Osteocyte (in vitro differentiated cells): ENCODE data around the gene TSC22D2. TPM values are rescaled to one million over a fixed set of nuclear protein-coding genes. Genes with fewer than 3 reads are reported as not detected.

Experiments
- DNase-seq: peaks from one replicate; pipeline ENCODE4 v3.0.0; 2021; ENCODE audit warnings: mixed read lengths; ENCODE audit not compliant: unreplicated experiment; ENCODE audit errors: extremely low spot score
- H3K27ac Mint-ChIP-seq: one replicate; pipeline ENCODE4 v1.8.0; 2021; ENCODE audit warnings: mild to moderate bottlenecking, mixed read lengths; ENCODE audit not compliant: unreplicated experiment
- H3K27me3 Mint-ChIP-seq: one replicate; pipeline ENCODE4 v1.8.0; 2021; ENCODE audit warnings: mixed read lengths; ENCODE audit not compliant: unreplicated experiment
- H3K36me3 Mint-ChIP-seq: one replicate; pipeline ENCODE4 v1.8.0; 2021; ENCODE audit warnings: mixed read lengths; ENCODE audit not compliant: unreplicated experiment
- H3K4me1 Mint-ChIP-seq: one replicate; pipeline ENCODE4 v1.8.0; 2021; ENCODE audit warnings: mixed read lengths; ENCODE audit not compliant: unreplicated experiment
- H3K4me3 Mint-ChIP-seq: one replicate; pipeline ENCODE4 v1.8.0; 2021; ENCODE audit warnings: mild to moderate bottlenecking, moderate library complexity, mixed read lengths; ENCODE audit not compliant: unreplicated experiment
- H3K9me3 Mint-ChIP-seq: one replicate; pipeline ENCODE4 v1.8.0; 2021; ENCODE audit warnings: mixed read lengths; ENCODE audit not compliant: unreplicated experiment
- total RNA-seq: library from RNA; stranded (reverse); gene quantifications from 2 replicates; pipeline ENCODE4 v1.2.1, GENCODE V29; 2021
- TF ChIP-seq, protein P1 (sequence below): fragments of 200-600 bp; sonication (generic); IDR thresholded peaks from 2 replicates; pipeline ENCODE4 v1.5.0; 2021; ENCODE audit warnings: antibody characterized with exemption, mild to moderate bottlenecking, moderate library complexity

The TSC22D2 gene
- total RNA-seq, 1 donor from 2014 or later: 51.3 TPM

- H3K27ac Mint-ChIP-seq: peak overlapping the region; percentile 39
- TF ChIP-seq, protein P1, sequence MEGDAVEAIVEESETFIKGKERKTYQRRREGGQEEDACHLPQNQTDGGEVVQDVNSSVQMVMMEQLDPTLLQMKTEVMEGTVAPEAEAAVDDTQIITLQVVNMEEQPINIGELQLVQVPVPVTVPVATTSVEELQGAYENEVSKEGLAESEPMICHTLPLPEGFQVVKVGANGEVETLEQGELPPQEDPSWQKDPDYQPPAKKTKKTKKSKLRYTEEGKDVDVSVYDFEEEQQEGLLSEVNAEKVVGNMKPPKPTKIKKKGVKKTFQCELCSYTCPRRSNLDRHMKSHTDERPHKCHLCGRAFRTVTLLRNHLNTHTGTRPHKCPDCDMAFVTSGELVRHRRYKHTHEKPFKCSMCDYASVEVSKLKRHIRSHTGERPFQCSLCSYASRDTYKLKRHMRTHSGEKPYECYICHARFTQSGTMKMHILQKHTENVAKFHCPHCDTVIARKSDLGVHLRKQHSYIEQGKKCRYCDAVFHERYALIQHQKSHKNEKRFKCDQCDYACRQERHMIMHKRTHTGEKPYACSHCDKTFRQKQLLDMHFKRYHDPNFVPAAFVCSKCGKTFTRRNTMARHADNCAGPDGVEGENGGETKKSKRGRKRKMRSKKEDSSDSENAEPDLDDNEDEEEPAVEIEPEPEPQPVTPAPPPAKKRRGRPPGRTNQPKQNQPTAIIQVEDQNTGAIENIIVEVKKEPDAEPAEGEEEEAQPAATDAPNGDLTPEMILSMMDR: no peak
- peaks cover 27% of the 10 kb centered on the region for H3K36me3 Mint-ChIP-seq
- H3K9me3 Mint-ChIP-seq: no peaks in the 10 kb centered on the region
- H3K4me1 Mint-ChIP-seq: peaks cover 66% of the 10 kb centered on the region
- H3K4me3 Mint-ChIP-seq: no peak overlapping the region
- H3K27me3 Mint-ChIP-seq: no peaks in the 10 kb centered on the region
- no peak for DNase-seq
Measured at GRCh38 chr3:150446470-150446977, 38.4 kb downstream of the TSC22D2 start.

DNA sequence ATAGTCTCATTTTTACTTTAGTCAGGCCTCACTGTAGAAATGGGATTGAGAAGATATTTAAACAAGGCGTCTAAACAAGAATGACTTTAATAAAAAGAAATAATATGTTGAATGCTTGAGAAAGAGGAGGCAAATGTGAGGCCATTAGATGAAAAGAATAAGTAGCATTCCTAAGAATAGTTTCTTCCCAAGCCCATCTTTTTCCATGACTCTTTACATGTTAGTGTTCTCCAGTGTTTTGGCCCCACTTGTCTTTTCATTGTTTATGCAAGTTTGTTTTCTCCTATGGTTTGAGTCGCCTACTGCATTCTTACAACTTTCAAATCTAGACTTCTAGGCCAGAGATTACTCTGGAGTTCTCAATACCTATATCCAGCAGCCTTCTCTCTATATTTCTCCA is 39.0 kb downstream of the TSC22D2 start:
- H3K9me3 Mint-ChIP-seq: no peaks in the 10 kb centered on the region
- H3K4me3 Mint-ChIP-seq: no peak overlapping the region
- peak overlapping the region; percentile 72 for H3K27ac Mint-ChIP-seq
- H3K4me1 Mint-ChIP-seq: peaks cover 60% of the 10 kb centered on the region
- H3K27me3 Mint-ChIP-seq: no peaks in the 10 kb centered on the region
- TF ChIP-seq, protein P1: no peak
- peaks cover 25% of the 10 kb centered on the region for H3K36me3 Mint-ChIP-seq
- DNase-seq: no peak

GRCh38 chr3:150447631-150448465 is 39.8 kb downstream of the TSC22D2 start:
- Mint-ChIP-seq H3K4me3 (no peak overlapping the region), H3K27me3 (no peaks in the 10 kb centered on the region), H3K4me1 (peaks cover 53% of the 10 kb centered on the region), H3K9me3 (no peaks in the 10 kb centered on the region), H3K27ac (peak overlapping the region; percentile 72), H3K36me3 (peaks cover 20% of the 10 kb centered on the region)
- DNase-seq: no peak
- TF ChIP-seq, protein P1: no peak

DNA sequence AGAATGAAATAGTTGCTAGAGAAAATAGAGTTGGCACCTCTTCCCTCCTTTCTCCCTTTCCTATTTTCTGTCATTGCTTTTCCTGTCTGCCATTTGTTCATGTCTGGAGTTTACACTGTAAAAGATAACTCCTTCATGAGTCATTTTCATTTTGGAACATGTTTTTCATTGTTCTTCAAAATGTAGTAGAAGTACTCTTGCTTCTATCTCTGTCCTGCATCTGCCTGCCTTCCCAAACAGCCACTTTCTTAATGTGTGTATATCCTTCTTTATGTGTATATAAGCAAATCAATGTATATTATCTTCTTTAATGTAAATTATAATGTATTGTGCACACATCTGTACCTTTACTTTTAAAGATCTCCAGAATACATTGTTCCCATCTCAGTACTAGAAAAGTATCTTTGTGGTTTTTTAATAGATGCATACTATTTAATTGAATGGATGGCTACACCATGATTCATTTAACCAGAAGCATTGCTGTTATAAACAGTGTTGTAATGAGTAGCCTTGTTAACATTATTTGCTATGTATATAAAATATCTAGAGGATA is 41.1 kb downstream of the TSC22D2 start:
- Mint-ChIP-seq H3K4me3 (peak overlapping the region; percentile 5), H3K4me1 (peaks cover 46% of the 10 kb centered on the region), H3K27me3 (no peaks in the 10 kb centered on the region), H3K9me3 (no peaks in the 10 kb centered on the region), H3K36me3 (peaks cover 19% of the 10 kb centered on the region), H3K27ac (peak overlapping the region; percentile 78)
- DNase-seq: no peak
- TF ChIP-seq, protein P1: no peak

- Mint-ChIP-seq H3K4me3 (no peak overlapping the region), H3K4me1 (peaks cover 50% of the 10 kb centered on the region), H3K9me3 (no peaks in the 10 kb centered on the region), H3K27ac (no peak overlapping the region), H3K36me3 (peaks cover 15% of the 10 kb centered on the region), H3K27me3 (no peaks in the 10 kb centered on the region)
- DNase-seq: no peak
- TF ChIP-seq, protein P1: no peak
Measured at GRCh38 chr3:150450916-150451315, 42.8 kb downstream of the TSC22D2 start.
